K562 (cell line): ENCODE results near the gene POLRMT. TPM values are rescaled to one million over a fixed set of nuclear protein-coding genes. Genes with fewer than 3 reads are reported as not detected.
A peak's percentile ranks its signal among the peaks of the same experiment; 100 is the strongest.

Experiments
- ATF7 ChIP-seq: fragments of 450-650 bp; IDR thresholded peaks from 2 replicates; pipeline ENCODE4 v1.7.1; 2014; ENCODE audit warnings: mild to moderate bottlenecking, moderate library complexity
- CREM ChIP-seq: IDR thresholded peaks from 2 replicates; pipeline ENCODE4 v1.6.1; 2014; ENCODE audit warnings: antibody characterized with exemption, low read depth
- KAT7 ChIP-seq: sonication (generic); formaldehyde crosslinking; IDR thresholded peaks from 2 replicates; pipeline ENCODE4 v1.8.0; 2022; ENCODE audit warnings: missing genetic modification reagents, mild to moderate bottlenecking, borderline replicate concordance
- POLR2A ChIP-seq: fragments of 450-650 bp; conservative IDR thresholded peaks from 2 replicates; pipeline ENCODE4 v1.6.1; 2016
- RFX7 ChIP-seq: fragments of 250-450 bp; sonication (Bioruptor Pico); IDR thresholded peaks from 2 replicates; pipeline ENCODE4 v1.5.1; 2021; ENCODE audit warnings: mild to moderate bottlenecking
- SIN3A ChIP-seq, 2 experiments: fragments of 150-350 bp in 1 of 2; IDR thresholded peaks; 2 replicates each; pipeline ENCODE4 v1.6.1; 2011 to 2016; ENCODE audit warnings: borderline replicate concordance in 2 of 2, low read depth in 2 of 2, low read length in 2 of 2, mild to moderate bottlenecking in 2 of 2, moderate library complexity in 2 of 2; ENCODE audit not compliant: control insufficient read depth in 1 of 2
- TRIM28 ChIP-seq: fragments of 450-650 bp; IDR thresholded peaks from 2 replicates; pipeline ENCODE4 v1.6.1; 2017
- ZFX ChIP-seq: sonication (generic); formaldehyde crosslinking; IDR thresholded peaks from 2 replicates; pipeline ENCODE4 v1.8.0; 2022; ENCODE audit warnings: mild to moderate bottlenecking, missing genetic modification reagents, moderate library complexity
- ZNF224 ChIP-seq: sonication (generic); formaldehyde crosslinking; IDR thresholded peaks from 2 replicates; pipeline ENCODE4 v1.8.0; 2022; ENCODE audit warnings: mild to moderate bottlenecking, missing genetic modification reagents
- ZNF23 ChIP-seq: fragments of 250-450 bp; sonication (Bioruptor Pico); IDR thresholded peaks from 2 replicates; pipeline ENCODE4 v1.4.0; 2020; ENCODE audit warnings: mild to moderate bottlenecking
- ZNF347 ChIP-seq: fragments of 450-650 bp; formaldehyde crosslinking; IDR thresholded peaks from 2 replicates; pipeline ENCODE4 v1.4.0; 2020; ENCODE audit warnings: low read depth, mild to moderate bottlenecking, moderate library complexity
- ZNF507 ChIP-seq: conservative IDR thresholded peaks from 2 replicates; pipeline ENCODE4 v1.6.1; 2017; ENCODE audit warnings: missing genetic modification characterization, missing compliant biosample characterization
- ZNF639 ChIP-seq, 2 experiments: fragments of 200-800 bp in 1 of 2; sonication (Bioruptor generic) in 1 of 2; sonication (generic) in 1 of 2; formaldehyde crosslinking in 1 of 2; IDR thresholded peaks in 1 of 2; conservative IDR thresholded peaks in 1 of 2; 2 replicates each; pipeline versions ENCODE4 v1.5.0 to v1.6.1; 2016 to 2020; ENCODE audit warnings: missing compliant biosample characterization in 1 of 2, missing genetic modification characterization in 1 of 2, missing genetic modification reagents in 1 of 2
- polyA plus RNA-seq, 8 experiments: library from polyadenylated mRNA; depleted of rRNA in 4 of 8; stranded (reverse) in 5 of 8; unstranded in 3 of 8; fragments of >200 nt; fragmentation: Nextera tagmentation in 2 of 8; fragmentation: Illumina TruSeq in 1 of 8; extraction: Ambion mirVana in 2 of 8; extraction: Trizol in 1 of 8; gene quantifications; 2 replicates each; pipeline versions ENCODE4 v1.2.1 to v1.2.3, GENCODE V29; 2011 to 2014; ENCODE audit warnings: inconsistent platforms in 1 of 8, missing spikeins in 1 of 8
- total RNA-seq, 7 experiments: library from RNA; depleted of rRNA in 6 of 7; stranded (reverse); fragments of >200 nt in 6 of 7; fragmentation: Illumina TruSeq in 2 of 7; extraction: Trizol in 2 of 7; gene quantifications; 2 replicates each; pipeline versions ENCODE4 v1.2.1 to v1.2.3, GENCODE V29; 2011 to 2021; ENCODE audit warnings: low replicate concordance in 1 of 7
- TF ChIP-seq, protein P1 (sequence below): sonication (generic); formaldehyde crosslinking; IDR thresholded peaks from 2 replicates; pipeline ENCODE4 v1.8.1; 2023; ENCODE audit warnings: mild to moderate bottlenecking, missing genetic modification reagents, moderate library complexity
- TF ChIP-seq, protein P2 (sequence below): sonication (generic); formaldehyde crosslinking; IDR thresholded peaks from 2 replicates; pipeline ENCODE4 v1.8.0; 2022; ENCODE audit warnings: mild to moderate bottlenecking, missing genetic modification reagents, borderline replicate concordance
- TF ChIP-seq, protein P3 (sequence below): sonication (generic); formaldehyde crosslinking; IDR thresholded peaks from 2 replicates; pipeline ENCODE4 v1.8.0; 2023; ENCODE audit warnings: missing genetic modification reagents, mild to moderate bottlenecking, borderline replicate concordance

POLRMT gene
- total and polyA plus RNA-seq, 9 of the 15 experiments (the other 6 are each of a cell fraction or from before 2014, with no cell fraction given) = 30.3 to 144 (median 68.0) TPM

- TF ChIP-seq, protein P1, sequence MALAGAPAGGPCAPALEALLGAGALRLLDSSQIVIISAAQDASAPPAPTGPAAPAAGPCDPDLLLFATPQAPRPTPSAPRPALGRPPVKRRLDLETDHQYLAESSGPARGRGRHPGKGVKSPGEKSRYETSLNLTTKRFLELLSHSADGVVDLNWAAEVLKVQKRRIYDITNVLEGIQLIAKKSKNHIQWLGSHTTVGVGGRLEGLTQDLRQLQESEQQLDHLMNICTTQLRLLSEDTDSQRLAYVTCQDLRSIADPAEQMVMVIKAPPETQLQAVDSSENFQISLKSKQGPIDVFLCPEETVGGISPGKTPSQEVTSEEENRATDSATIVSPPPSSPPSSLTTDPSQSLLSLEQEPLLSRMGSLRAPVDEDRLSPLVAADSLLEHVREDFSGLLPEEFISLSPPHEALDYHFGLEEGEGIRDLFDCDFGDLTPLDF (CRISPR knock-in tag) = no peak
- no peak for TF ChIP-seq CREM
- no peak for TF ChIP-seq ATF7
- TF ChIP-seq ZNF347 = no peak
- peak; percentile 27 for TF ChIP-seq ZFX
- TF ChIP-seq ZNF23 (CRISPR knock-in tag) = no peak
- peak; percentile 66; the same call in 1 of the 2 replicates for TF ChIP-seq KAT7 (CRISPR knock-in tag)
- TF ChIP-seq TRIM28 = no peak
- TF ChIP-seq POLR2A = no peak
- 0 out of 4 replicates have a peak, but pooled peaks of 1 of the 2 experiments have one; percentile 9 for TF ChIP-seq SIN3A (IDR thresholded peaks at IDR 0.05; ENCODE audit: borderline replicate concordance in 2 of 2, control insufficient read depth in 1 of 2, low read depth in 2 of 2, low read length in 2 of 2)
- TF ChIP-seq ZNF507 = no peak
- no peak for TF ChIP-seq RFX7 (CRISPR knock-in tag)
- TF ChIP-seq ZNF224 (CRISPR knock-in tag) = no peak
- peak in 1 of 2 experiments; percentile 17; a peak in 1 of 4 replicates for TF ChIP-seq ZNF639 (CRISPR knock-in tag; conservative IDR thresholded peaks at IDR 0.05 in 1 of 2, IDR thresholded peaks at IDR 0.05 in 1 of 2)
- TF ChIP-seq, protein P2, sequence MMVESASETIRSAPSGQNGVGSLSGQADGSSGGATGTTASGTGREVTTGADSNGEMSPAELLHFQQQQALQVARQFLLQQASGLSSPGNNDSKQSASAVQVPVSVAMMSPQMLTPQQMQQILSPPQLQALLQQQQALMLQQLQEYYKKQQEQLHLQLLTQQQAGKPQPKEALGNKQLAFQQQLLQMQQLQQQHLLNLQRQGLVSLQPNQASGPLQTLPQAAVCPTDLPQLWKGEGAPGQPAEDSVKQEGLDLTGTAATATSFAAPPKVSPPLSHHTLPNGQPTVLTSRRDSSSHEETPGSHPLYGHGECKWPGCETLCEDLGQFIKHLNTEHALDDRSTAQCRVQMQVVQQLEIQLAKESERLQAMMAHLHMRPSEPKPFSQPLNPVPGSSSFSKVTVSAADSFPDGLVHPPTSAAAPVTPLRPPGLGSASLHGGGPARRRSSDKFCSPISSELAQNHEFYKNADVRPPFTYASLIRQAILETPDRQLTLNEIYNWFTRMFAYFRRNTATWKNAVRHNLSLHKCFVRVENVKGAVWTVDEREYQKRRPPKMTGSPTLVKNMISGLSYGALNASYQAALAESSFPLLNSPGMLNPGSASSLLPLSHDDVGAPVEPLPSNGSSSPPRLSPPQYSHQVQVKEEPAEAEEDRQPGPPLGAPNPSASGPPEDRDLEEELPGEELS (CRISPR knock-in tag) = 0 out of 2 replicates have a peak, but pooled peaks have one; percentile 48
- TF ChIP-seq, protein P3, sequence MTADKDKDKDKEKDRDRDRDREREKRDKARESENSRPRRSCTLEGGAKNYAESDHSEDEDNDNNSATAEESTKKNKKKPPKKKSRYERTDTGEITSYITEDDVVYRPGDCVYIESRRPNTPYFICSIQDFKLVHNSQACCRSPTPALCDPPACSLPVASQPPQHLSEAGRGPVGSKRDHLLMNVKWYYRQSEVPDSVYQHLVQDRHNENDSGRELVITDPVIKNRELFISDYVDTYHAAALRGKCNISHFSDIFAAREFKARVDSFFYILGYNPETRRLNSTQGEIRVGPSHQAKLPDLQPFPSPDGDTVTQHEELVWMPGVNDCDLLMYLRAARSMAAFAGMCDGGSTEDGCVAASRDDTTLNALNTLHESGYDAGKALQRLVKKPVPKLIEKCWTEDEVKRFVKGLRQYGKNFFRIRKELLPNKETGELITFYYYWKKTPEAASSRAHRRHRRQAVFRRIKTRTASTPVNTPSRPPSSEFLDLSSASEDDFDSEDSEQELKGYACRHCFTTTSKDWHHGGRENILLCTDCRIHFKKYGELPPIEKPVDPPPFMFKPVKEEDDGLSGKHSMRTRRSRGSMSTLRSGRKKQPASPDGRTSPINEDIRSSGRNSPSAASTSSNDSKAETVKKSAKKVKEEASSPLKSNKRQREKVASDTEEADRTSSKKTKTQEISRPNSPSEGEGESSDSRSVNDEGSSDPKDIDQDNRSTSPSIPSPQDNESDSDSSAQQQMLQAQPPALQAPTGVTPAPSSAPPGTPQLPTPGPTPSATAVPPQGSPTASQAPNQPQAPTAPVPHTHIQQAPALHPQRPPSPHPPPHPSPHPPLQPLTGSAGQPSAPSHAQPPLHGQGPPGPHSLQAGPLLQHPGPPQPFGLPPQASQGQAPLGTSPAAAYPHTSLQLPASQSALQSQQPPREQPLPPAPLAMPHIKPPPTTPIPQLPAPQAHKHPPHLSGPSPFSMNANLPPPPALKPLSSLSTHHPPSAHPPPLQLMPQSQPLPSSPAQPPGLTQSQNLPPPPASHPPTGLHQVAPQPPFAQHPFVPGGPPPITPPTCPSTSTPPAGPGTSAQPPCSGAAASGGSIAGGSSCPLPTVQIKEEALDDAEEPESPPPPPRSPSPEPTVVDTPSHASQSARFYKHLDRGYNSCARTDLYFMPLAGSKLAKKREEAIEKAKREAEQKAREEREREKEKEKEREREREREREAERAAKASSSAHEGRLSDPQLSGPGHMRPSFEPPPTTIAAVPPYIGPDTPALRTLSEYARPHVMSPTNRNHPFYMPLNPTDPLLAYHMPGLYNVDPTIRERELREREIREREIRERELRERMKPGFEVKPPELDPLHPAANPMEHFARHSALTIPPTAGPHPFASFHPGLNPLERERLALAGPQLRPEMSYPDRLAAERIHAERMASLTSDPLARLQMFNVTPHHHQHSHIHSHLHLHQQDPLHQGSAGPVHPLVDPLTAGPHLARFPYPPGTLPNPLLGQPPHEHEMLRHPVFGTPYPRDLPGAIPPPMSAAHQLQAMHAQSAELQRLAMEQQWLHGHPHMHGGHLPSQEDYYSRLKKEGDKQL (CRISPR knock-in tag) = 0 out of 2 replicates have a peak, but pooled peaks have one; percentile 47
Measured at GRCh38 chr19:572743-573518, 60.4 kb downstream of the POLRMT start (continued).
